Stimulated activated CD4-positive, alpha-beta T cell treated with anti-CD3 and anti-CD28 coated beads, Interleukin-4, amount 100 ng/mL, for 48 hours (primary cell): ENCODE measurements around the gene RAD50.
"Not testable (repeated sequence)": the region's sequence is repeated elsewhere in the genome, so short reads cannot be mapped to it uniquely, and the experiment has no call there.

Experiments
- DNase-seq, 2 donors: peaks; one replicate each; pipeline ENCODE4 v3.0.0-alpha.2; 2020; ENCODE audit warnings: low read depth in 2 of 2

Gene RAD50

GRCh38 chr5:132557478-132558172 lies 848 bp downstream of the RAD50 start:
- peak in 1 of 2 donors; percentile 19 for DNase-seq

- DNase-seq: no peak
These were observed 2.7 kb downstream of the RAD50 start for GRCh38 chr5:132559383-132560060.

GRCh38 chr5:132561601-132562000 lies 4.8 kb downstream of the RAD50 start:
- DNase-seq: no peak

GRCh38 chr5:132564555-132564954 lies 7.8 kb downstream of the RAD50 start:
- DNase-seq: not testable (repeated sequence)

- no peak for DNase-seq
These were observed 9.9 kb downstream of the RAD50 start for GRCh38 chr5:132566657-132567056.

GRCh38 chr5:132576123-132576522 lies 19.3 kb downstream of the RAD50 start:
- DNase-seq: no peak

- DNase-seq: not testable (repeated sequence)
These were observed 27.8 kb downstream of the RAD50 start for GRCh38 chr5:132584560-132584959.

- DNase-seq: no peak
These were observed 29.3 kb downstream of the RAD50 start for GRCh38 chr5:132586063-132586462.

- no peak for DNase-seq
These were observed 32.7 kb downstream of the RAD50 start for GRCh38 chr5:132589467-132589866.

GRCh38 chr5:132591145-132591544 lies 34.4 kb downstream of the RAD50 start:
- DNase-seq: no peak

GRCh38 chr5:132592521-132592920 lies 35.7 kb downstream of the RAD50 start:
- DNase-seq: no peak

- DNase-seq: no peak
These were observed 37.4 kb downstream of the RAD50 start for GRCh38 chr5:132594170-132594569.

GRCh38 chr5:132595624-132596023 lies 38.8 kb downstream of the RAD50 start:
- no peak for DNase-seq

- no peak for DNase-seq
These were observed 44.4 kb downstream of the RAD50 start for GRCh38 chr5:132601071-132601728.

GRCh38 chr5:132607095-132607494 lies 50.3 kb downstream of the RAD50 start:
- DNase-seq: no peak

- no peak for DNase-seq
These were observed 51.3 kb downstream of the RAD50 start for GRCh38 chr5:132608107-132608506.

- no peak for DNase-seq
These were observed 55.2 kb downstream of the RAD50 start for GRCh38 chr5:132611965-132612364.

GRCh38 chr5:132612846-132613245 lies 56.1 kb downstream of the RAD50 start:
- no peak for DNase-seq

- DNase-seq: no peak
These were observed 64.9 kb downstream of the RAD50 start for GRCh38 chr5:132621699-132622098.

GRCh38 chr5:132622608-132623007 lies 65.8 kb downstream of the RAD50 start:
- no peak for DNase-seq

- DNase-seq: no peak
These were observed 70.7 kb downstream of the RAD50 start for GRCh38 chr5:132627470-132627869.

- DNase-seq: no peak
These were observed 72.0 kb downstream of the RAD50 start for GRCh38 chr5:132628814-132629213.
